ENCODE measurements around the gene PCBP3.
"Not testable (repeated sequence)": the region's sequence is repeated elsewhere in the genome, so short reads cannot be mapped to it uniquely, and the experiment has no call there.

The PCBP3 gene

GRCh38 chr21:45698493-45699184, 55.1 kb downstream of the PCBP3 start:
- DNase-seq: no peak

GRCh38 chr21:45699251-45699942, 55.9 kb downstream of the PCBP3 start:
- no peak for DNase-seq

GRCh38 chr21:45699966-45700365, 56.4 kb downstream of the PCBP3 start:
- no peak for DNase-seq

GRCh38 chr21:45700461-45700860, 56.9 kb downstream of the PCBP3 start:
- DNase-seq: no peak

GRCh38 chr21:45704311-45705108, 61.0 kb downstream of the PCBP3 start:
- no peak for DNase-seq

GRCh38 chr21:45706299-45706698, 62.8 kb downstream of the PCBP3 start:
- no peak for DNase-seq

- no peak for DNase-seq
Observed at GRCh38 chr21:45709173-45709572, 65.6 kb downstream of the PCBP3 start.

- DNase-seq: no peak
Observed at GRCh38 chr21:45709696-45710268, 66.3 kb downstream of the PCBP3 start.

- DNase-seq: not testable (repeated sequence)
Observed at GRCh38 chr21:45710306-45710705, 66.8 kb downstream of the PCBP3 start.

GRCh38 chr21:45713613-45714012, 70.1 kb downstream of the PCBP3 start:
- DNase-seq: no peak

- DNase-seq: no peak
Observed at GRCh38 chr21:45715441-45715840, 71.9 kb downstream of the PCBP3 start.

- no peak for DNase-seq
Observed at GRCh38 chr21:45718413-45718812, 74.9 kb downstream of the PCBP3 start.

- no peak for DNase-seq
Observed at GRCh38 chr21:45719177-45719802, 75.8 kb downstream of the PCBP3 start.

- DNase-seq: not testable (repeated sequence)
Observed at GRCh38 chr21:45720204-45720603, 76.7 kb downstream of the PCBP3 start.

GRCh38 chr21:45721671-45722070, 78.1 kb downstream of the PCBP3 start:
- DNase-seq: no peak

GRCh38 chr21:45723049-45723958, 79.8 kb downstream of the PCBP3 start:
- no peak for DNase-seq

GRCh38 chr21:45724345-45724961, 80.9 kb downstream of the PCBP3 start:
- no peak for DNase-seq

GRCh38 chr21:45724994-45725843, 81.7 kb downstream of the PCBP3 start:
- no peak for DNase-seq

- DNase-seq: no peak
Observed at GRCh38 chr21:45725844-45726200, 82.3 kb downstream of the PCBP3 start.

- no peak for DNase-seq
Observed at GRCh38 chr21:45726438-45726837, 82.9 kb downstream of the PCBP3 start.

Data from NK-92 treated with Interleukin-12 subunit alpha and Interleukin-12 subunit beta, amount 100 ng/mL, for 24 hours (cell line).